C4-2B (cell line): ENCODE measurements around the gene LCNL1.

ENCODE experiments used
- H3K27ac ChIP-seq: fragments of 450-650 bp; 2 replicates; pipeline ENCODE4 v1.5.1; 2017
- ZFX ChIP-seq: fragments of 450-650 bp; IDR thresholded peaks from 2 replicates; pipeline ENCODE4 v1.6.1; 2017
- TF ChIP-seq, protein P1 (sequence below): fragments of 450-650 bp; conservative IDR thresholded peaks from 2 replicates; pipeline ENCODE4 v1.5.1; 2017; ENCODE audit warnings: mild to moderate bottlenecking

The LCNL1 gene

DNA sequence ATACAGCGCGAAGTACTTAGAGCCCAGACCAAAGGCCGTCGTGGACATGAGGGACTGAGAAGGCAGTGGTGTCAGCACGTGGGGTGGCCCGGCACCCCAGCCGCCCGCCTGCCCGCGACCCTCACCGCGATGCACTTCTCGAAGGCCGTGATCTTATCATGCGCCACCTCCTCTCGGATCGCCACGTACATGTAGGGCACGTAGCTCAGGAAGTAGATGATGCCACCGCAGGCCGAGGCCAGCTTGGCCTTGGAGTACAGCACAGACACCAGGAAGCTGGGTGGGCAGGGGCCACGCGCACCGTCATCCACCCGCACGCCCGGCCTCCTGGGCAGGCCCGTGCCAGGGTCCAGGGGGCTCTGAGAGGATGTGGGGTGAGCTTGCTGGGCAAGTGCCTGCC lies 34.3 kb downstream of the LCNL1 start:
- H3K27ac ChIP-seq, result no peak overlapping the region
- TF ChIP-seq ZFX, result no peak
- TF ChIP-seq, protein P1, sequence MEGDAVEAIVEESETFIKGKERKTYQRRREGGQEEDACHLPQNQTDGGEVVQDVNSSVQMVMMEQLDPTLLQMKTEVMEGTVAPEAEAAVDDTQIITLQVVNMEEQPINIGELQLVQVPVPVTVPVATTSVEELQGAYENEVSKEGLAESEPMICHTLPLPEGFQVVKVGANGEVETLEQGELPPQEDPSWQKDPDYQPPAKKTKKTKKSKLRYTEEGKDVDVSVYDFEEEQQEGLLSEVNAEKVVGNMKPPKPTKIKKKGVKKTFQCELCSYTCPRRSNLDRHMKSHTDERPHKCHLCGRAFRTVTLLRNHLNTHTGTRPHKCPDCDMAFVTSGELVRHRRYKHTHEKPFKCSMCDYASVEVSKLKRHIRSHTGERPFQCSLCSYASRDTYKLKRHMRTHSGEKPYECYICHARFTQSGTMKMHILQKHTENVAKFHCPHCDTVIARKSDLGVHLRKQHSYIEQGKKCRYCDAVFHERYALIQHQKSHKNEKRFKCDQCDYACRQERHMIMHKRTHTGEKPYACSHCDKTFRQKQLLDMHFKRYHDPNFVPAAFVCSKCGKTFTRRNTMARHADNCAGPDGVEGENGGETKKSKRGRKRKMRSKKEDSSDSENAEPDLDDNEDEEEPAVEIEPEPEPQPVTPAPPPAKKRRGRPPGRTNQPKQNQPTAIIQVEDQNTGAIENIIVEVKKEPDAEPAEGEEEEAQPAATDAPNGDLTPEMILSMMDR, result no peak

DNA sequence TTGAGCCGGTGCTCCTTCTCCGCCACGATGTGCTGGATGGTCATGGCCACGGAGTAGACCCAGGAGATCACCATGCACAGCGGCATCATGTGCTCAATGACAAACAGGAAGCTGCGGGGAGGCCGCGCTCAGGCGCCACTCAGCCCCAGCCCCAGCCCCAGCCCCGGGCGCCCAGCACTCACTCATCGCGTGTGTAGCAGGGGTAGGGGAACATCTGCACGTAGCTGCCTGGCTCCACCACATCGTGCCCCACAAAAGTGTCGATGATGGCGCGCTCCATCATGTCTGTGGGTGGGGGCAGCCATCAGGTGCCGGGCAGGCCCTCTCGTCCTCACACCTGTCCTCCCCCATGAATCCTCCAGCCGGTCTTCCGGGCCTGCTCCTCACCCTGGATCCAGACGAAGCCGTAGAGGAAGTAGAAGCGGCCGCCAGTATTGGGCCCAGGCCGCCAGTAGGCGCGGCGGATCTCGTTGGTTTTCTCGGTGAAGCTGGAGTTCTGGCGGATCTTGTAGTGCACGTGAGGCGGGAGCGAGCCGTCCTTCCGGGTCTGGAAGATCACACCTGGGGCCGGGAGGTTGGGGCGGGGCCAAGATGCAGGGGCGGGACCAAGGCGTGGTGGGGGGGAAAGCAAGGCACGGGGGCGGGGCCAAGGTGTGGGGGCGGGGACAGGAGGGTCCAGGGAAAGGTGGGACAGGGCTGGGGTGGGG lies 35.2 kb downstream of the LCNL1 start:
- TF ChIP-seq, protein P1, result no peak
- TF ChIP-seq ZFX, result no peak
- no peak overlapping the region for H3K27ac ChIP-seq

- H3K27ac ChIP-seq, result no peak overlapping the region
- TF ChIP-seq, protein P1, result no peak
Measured at GRCh38 chr9:137018761-137019559, 36.2 kb downstream of the LCNL1 start.

- TF ChIP-seq, protein P1, result no peak
- TF ChIP-seq ZFX, result no peak
- no peak overlapping the region for H3K27ac ChIP-seq
Measured at GRCh38 chr9:137019891-137020683, 37.3 kb downstream of the LCNL1 start.

DNA sequence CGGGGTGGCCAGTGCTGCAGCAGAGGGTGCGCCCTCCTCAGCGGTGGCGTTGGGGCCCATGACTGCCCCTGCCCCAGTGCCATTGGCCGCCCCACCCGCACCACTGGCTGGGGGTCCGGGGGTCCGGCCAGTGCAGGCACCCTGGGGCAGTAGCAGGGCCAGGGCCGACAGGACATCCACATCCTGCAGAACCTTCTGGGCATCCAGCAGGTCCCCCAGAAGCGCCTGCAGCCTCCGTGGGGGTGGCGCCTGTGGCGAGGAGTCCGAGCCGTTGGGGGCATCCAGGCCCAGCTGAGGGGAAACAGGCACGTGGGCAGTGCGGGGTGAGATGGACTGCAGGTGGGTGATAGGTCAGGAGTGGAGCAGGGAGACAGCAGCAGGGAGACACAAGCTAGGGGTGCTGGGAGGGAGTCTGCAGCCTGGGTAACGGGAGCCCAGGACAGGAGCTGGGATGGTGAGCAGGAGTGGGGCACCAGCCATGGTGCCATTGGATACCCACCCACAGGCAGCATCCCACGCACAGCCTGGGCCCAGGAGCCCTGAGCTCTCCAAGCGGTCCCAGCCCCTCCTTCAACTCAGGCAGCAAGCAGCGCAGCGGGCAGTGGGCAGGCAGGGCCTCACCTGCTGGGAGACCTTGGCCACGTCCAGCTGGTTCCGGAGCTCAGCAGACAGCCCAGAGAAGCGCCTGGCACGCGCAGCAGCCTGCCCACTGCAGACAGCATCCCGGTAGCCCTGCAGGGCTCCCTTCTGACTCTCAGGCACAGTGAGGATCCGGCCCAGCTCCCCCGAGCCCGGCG lies 38.2 kb downstream of the LCNL1 start:
- TF ChIP-seq, protein P1, result no peak
- no peak for TF ChIP-seq ZFX
- H3K27ac ChIP-seq, result no peak overlapping the region

- H3K27ac ChIP-seq, result no peak overlapping the region
- TF ChIP-seq, protein P1, result no peak
- no peak for TF ChIP-seq ZFX
Measured at GRCh38 chr9:137021568-137021978, 38.8 kb downstream of the LCNL1 start.
